MM.1S (cell line): Measurements from ENCODE around the gene WDR70.

Experiments
- DNase-seq: peaks from one replicate; pipeline ENCODE4 v3.0.0-alpha.2; 2015
- H2AFZ ChIP-seq: fragments of 300-600 bp; sonication (generic); 2 replicates; pipeline ENCODE4 v1.6.0; 2016; ENCODE audit warnings: antibody characterized with exemption, low read length
- H3F3A ChIP-seq: fragments of 300-600 bp; sonication (generic); 2 replicates; pipeline ENCODE4 v1.6.1; 2016; ENCODE audit warnings: mild to moderate bottlenecking, antibody characterized with exemption, low read length, moderate library complexity, mixed read lengths; ENCODE audit not compliant: insufficient read depth
- H3K27ac ChIP-seq: fragments of 300-600 bp; sonication (generic); 2 replicates; pipeline ENCODE4 v1.5.1; 2016; ENCODE audit warnings: mild to moderate bottlenecking, low read length
- H3K27me3 ChIP-seq: fragments of 300-600 bp; sonication (generic); replicated peaks from 2 replicates; pipeline ENCODE4 v1.6.0; 2016; ENCODE audit warnings: low read length; ENCODE audit not compliant: insufficient read depth
- H3K36me3 ChIP-seq: fragments of 300-600 bp; sonication (generic); replicated peaks from 2 replicates; pipeline ENCODE4 v1.6.1; 2016; ENCODE audit warnings: mild to moderate bottlenecking, low read length, mixed read lengths; ENCODE audit not compliant: insufficient read depth
- H3K4me1 ChIP-seq: fragments of 300-600 bp; sonication (generic); 2 replicates; pipeline ENCODE4 v1.6.1; 2016; ENCODE audit warnings: low read length, mixed read lengths
- H3K4me2 ChIP-seq: fragments of 300-600 bp; sonication (generic); 2 replicates; pipeline ENCODE4 v1.6.0; 2016; ENCODE audit warnings: low read depth, low read length
- H3K4me3 ChIP-seq: fragments of 300-600 bp; sonication (generic); 2 replicates; pipeline ENCODE4 v1.5.1; 2016; ENCODE audit warnings: low read length, mixed read lengths
- H3K79me2 ChIP-seq: fragments of 300-600 bp; sonication (generic); 2 replicates; pipeline ENCODE4 v1.6.1; 2016; ENCODE audit warnings: mixed run types, low read length, mixed read lengths
- H3K9ac ChIP-seq: fragments of 300-600 bp; sonication (generic); 2 replicates; pipeline ENCODE4 v1.6.1; 2016; ENCODE audit warnings: low read length, mixed read lengths
- H3K9me2 ChIP-seq: fragments of 300-600 bp; sonication (generic); replicated peaks from 2 replicates; pipeline ENCODE4 v1.6.1; 2016; ENCODE audit warnings: mild to moderate bottlenecking, low read length, mixed read lengths; ENCODE audit not compliant: insufficient read depth
- H3K9me3 ChIP-seq: fragments of 300-600 bp; sonication (generic); replicated peaks from 2 replicates; pipeline ENCODE4 v1.6.1; 2016; ENCODE audit warnings: mild to moderate bottlenecking, low read length, mixed read lengths; ENCODE audit not compliant: insufficient read depth
- H4K20me1 ChIP-seq: fragments of 300-600 bp; sonication (generic); 2 replicates; pipeline ENCODE4 v1.6.1; 2016; ENCODE audit warnings: mild to moderate bottlenecking, low read length, moderate library complexity, mixed read lengths; ENCODE audit not compliant: insufficient read depth
- CTCF ChIP-seq: fragments of 300-600 bp; sonication (generic); IDR thresholded peaks from 2 replicates; pipeline ENCODE4 v1.5.1; 2016; ENCODE audit warnings: antibody characterized with exemption, low read length, mixed read lengths
- EZH2 ChIP-seq: fragments of 300-600 bp; sonication (generic); optimal IDR thresholded peaks from 2 replicates; pipeline ENCODE3; 2017; ENCODE audit warnings: low read depth, mild to moderate bottlenecking, antibody characterized with exemption, low read length, mixed read lengths
- EZH2phosphoT487 ChIP-seq: fragments of 300-600 bp; sonication (generic); IDR thresholded peaks from 2 replicates; pipeline ENCODE4 v1.6.1; 2018; ENCODE audit warnings: antibody characterized with exemption, low read length

Gene WDR70

GRCh38 chr5:37519304-37519703 is 140.2 kb downstream of the WDR70 start:
- TF ChIP-seq EZH2phosphoT487, result no peak
- TF ChIP-seq EZH2, result no peak
- TF ChIP-seq CTCF, result no peak
- DNase-seq, result no peak
- no peaks in the 10 kb centered on the region for H3K9me2 ChIP-seq
- no peak overlapping the region for H3K4me2 ChIP-seq
- no peak overlapping the region for H3K27ac ChIP-seq
- no peak overlapping the region for H3K4me3 ChIP-seq
- no peak overlapping the region for H3K9ac ChIP-seq
- no peaks in the 10 kb centered on the region for H3F3A ChIP-seq
- H3K27me3 ChIP-seq, result no peaks in the 10 kb centered on the region
- no peaks in the 10 kb centered on the region for H3K36me3 ChIP-seq
- no peak overlapping the region for H2AFZ ChIP-seq
- no peaks in the 10 kb centered on the region for H3K9me3 ChIP-seq
- no peaks in the 10 kb centered on the region for H3K79me2 ChIP-seq
- H3K4me1 ChIP-seq, result no peaks in the 10 kb centered on the region
- H4K20me1 ChIP-seq, result no peaks in the 10 kb centered on the region

GRCh38 chr5:37519807-37520206 is 140.7 kb downstream of the WDR70 start:
- no peak overlapping the region for H3K4me3 ChIP-seq
- DNase-seq, result no peak

GRCh38 chr5:37520811-37521210 is 141.7 kb downstream of the WDR70 start:
- Histone ChIP-seq H3K4me1 (no peaks in the 10 kb centered on the region), H3K9me3 (no peaks in the 10 kb centered on the region), H3F3A (no peaks in the 10 kb centered on the region), H3K79me2 (no peaks in the 10 kb centered on the region), H3K36me3 (no peaks in the 10 kb centered on the region), H2AFZ (no peak overlapping the region), H3K27ac (no peak overlapping the region), H3K9me2 (no peaks in the 10 kb centered on the region), H3K9ac (no peak overlapping the region), H3K27me3 (no peaks in the 10 kb centered on the region), H3K4me2 (no peak overlapping the region), H4K20me1 (no peaks in the 10 kb centered on the region), H3K4me3 (no peak overlapping the region)
- no peak for DNase-seq
- TF ChIP-seq EZH2 (no peak), EZH2phosphoT487 (no peak), CTCF (no peak)

More at GRCh38 chr5:37519807-37520206, 140.7 kb downstream of the WDR70 start:
- Histone ChIP-seq H3K9me3 (no peaks in the 10 kb centered on the region), H3K36me3 (no peaks in the 10 kb centered on the region), H4K20me1 (no peaks in the 10 kb centered on the region), H3K9ac (no peak overlapping the region), H3K4me2 (no peak overlapping the region), H3K9me2 (no peaks in the 10 kb centered on the region), H2AFZ (no peak overlapping the region), H3K4me1 (no peaks in the 10 kb centered on the region), H3K79me2 (no peaks in the 10 kb centered on the region), H3K27ac (no peak overlapping the region), H3F3A (no peaks in the 10 kb centered on the region), H3K27me3 (no peaks in the 10 kb centered on the region)
- TF ChIP-seq CTCF, result no peak
- no peak for TF ChIP-seq EZH2phosphoT487
- no peak for TF ChIP-seq EZH2
